HT-29 (cell line): Measurements from ENCODE around the gene HEXIM2. TPM values are rescaled to one million over a fixed set of nuclear protein-coding genes. Genes with fewer than 3 reads are reported as not detected.
A peak's percentile ranks its signal among the peaks of the same experiment; 100 is the strongest.

Source experiments
- DNase-seq: peaks from one replicate; pipeline ENCODE4 v3.0.0-alpha.2; 2015; ENCODE audit warnings: low spot score
- total RNA-seq: library from RNA; depleted of rRNA; stranded (reverse); fragments of >200 nt; shearing (Covaris generic); gene quantifications from 2 replicates; pipeline ENCODE4 v1.2.3, GENCODE V29; 2014

HEXIM2 gene
- total RNA-seq, 1 experiment from 2014 or later: 9.5 TPM

DNA sequence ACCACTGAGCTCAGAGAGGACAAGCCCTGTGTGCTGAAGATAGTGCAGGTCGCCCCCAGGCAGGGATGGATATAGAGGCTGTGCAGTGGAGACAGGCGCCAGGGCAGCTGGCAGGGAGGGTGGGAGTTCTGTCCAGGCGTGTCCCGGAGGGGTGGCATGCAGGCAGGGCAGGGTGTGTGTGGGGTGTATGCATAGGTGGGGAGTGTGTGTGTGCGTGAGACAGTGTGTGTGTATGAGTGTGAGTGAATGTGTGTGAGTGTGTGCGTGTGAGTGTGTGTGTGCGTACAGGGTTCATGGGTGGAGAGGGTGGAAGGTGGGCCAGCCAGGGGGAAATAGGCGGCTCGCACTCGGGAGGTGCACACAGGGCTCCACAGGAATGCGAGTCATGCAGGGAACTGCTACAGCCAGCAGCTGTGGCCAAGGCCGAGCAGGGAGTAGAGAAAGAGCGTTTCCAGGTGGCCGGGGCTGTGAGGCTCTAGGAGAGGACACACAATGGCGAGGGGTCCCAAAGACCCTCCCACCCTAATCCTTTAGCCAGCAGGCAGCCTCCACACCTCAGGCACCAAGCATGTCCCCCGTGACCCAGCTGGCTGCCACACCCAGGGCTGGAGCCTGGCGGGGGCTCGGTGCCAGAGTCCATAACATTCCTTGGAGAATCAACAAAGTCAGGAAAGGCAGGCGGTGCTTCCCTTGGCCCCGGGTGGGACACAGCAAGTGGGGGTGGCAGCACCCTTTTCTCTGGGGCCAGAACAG, 34.0 kb upstream of the HEXIM2 start:
- peak; percentile 80 for DNase-seq

DNA sequence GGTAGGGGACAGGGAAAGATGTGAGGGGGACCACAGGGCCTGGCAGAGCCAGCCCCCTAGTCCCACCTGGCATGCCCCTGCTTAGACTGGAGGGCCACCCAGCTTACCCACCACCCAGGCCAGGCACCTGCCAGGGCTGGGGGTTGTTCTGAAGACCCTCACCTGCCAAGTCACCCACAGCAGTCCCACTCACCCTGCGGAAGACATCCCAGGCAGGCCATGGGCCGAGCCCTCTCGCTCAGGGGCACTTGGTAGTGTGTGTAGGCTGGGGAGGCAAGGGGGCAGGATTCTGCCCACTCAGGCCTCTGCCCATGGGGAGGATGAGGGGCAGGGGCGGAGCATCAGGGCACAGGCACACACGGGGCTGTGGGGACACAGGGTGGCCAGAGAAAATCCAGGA, 33.3 kb upstream of the HEXIM2 start:
- no peak for DNase-seq

DNA sequence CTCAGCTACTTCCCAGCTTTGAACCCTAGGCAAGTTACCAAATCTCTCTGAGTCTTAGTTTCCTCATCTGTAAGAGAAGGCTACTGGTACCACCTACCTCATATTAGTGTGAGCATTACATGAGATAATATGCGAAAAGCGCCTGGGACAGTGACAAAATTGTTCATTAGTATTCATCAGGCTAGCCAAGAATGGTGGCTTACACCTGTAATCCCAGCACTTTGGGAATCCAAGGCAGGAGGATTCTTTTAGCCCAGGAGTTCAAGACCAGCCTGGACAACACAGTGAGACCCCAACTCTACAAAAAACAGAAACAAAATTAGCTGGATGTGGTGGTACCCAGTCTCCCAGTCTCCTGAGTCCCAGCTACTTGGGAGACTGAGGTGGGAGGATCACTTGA, 32.7 kb upstream of the HEXIM2 start:
- DNase-seq: no peak

DNA sequence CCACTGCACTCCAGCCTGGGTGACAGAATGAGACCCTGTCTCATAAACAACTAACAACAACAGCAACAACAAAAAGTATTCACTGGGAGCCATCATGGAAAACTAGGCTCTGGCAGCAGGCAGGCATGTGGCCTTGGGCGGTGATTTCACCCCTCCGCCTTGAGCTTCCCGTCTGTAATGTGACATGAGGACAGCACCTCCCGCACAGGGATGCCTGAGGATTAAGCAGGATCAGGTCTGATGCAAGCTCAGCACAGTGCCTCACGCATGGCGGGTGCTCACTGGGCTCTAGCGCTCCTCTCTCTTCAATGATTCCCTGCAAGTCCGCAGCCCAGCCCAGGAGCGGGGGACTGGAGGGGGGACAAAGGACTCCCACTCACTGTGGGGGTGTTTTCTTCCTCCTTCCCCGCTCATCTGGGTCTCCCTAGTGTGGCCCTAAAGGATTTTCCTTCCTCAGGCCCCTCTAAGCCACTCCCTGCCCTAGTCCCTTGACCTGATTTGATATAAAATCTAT, 32.2 kb upstream of the HEXIM2 start:
- peak; percentile 61 for DNase-seq

DNA sequence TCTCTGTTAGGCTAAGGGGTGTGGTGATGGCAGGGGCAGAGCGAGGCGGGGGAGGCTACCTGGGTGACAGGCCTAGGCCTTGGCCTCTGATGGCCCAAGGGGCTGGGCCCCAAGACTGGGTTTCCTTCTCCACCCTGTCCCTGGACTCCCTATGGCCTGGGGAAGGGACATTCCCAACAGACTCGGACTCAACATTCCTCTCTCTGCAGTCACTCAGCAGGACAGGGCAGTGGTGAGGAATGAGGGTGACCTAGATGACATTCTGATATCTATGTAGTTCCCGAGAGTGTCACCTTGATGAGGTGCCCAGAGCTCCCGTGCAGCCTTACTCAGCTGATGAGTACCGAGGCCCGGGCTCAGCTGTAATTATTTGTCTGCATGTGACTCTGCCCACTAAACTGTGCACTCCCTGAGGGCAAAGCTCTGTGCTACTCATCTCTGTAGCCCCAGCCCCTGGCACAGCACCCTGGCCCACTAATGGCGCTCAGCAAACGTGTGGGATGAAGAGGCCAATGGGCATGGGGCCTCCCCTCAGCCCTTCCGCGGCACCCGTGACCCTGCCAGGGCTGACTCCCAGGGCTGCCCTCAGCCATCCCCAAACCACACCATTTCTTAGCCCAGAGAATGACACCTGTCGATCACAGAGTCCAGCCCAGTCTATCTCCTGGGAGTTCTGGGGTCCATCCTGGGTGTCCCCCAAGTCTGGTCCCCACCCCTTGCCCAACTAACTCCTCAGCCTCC, 31.6 kb upstream of the HEXIM2 start:
- peak; percentile 77 for DNase-seq

DNA sequence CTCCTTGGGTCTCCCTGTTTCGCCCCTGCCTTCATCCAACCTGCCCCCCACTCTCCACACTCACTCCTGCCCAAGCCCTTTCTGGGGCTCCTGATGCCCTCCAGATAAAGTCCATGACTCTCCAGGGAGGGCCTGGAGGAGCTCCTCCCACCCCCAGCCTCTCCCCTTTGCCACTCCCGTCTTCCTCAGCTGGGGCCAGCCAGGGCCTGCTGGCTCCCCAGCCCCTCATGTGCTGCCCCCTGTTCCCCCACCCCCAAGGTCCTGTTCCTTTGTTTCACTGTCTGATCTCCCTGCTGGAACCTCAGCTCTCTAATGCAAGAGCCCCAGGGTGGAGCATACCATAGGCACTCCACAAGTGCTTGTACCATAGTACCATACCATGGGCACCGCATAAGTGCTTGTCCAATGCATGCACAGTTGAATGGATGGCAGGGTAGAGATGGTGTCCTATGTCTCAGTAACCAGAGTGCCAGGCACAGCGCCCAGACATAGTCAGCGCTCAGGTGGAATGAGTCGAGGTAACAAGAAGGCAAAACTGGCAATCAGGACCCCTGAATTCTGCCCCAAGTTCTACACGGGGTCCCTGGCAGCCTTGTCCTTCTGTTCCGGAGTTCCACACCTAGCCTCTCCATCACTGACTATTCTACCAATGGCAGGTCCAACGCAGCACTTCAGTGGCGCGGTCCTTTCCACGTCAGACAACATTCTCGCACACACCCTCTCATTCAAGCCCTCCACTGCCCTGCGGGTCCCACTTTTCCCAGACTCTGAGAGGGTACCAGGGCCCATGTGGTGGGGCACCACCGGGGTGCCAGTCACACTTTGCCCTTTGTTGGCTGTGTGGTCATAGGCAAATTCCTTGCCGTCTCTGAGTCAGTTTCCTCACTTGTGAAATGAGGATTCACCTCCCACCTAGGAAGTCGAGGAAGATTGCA, 30.7 kb upstream of the HEXIM2 start:
- DNase-seq: no peak

DNA sequence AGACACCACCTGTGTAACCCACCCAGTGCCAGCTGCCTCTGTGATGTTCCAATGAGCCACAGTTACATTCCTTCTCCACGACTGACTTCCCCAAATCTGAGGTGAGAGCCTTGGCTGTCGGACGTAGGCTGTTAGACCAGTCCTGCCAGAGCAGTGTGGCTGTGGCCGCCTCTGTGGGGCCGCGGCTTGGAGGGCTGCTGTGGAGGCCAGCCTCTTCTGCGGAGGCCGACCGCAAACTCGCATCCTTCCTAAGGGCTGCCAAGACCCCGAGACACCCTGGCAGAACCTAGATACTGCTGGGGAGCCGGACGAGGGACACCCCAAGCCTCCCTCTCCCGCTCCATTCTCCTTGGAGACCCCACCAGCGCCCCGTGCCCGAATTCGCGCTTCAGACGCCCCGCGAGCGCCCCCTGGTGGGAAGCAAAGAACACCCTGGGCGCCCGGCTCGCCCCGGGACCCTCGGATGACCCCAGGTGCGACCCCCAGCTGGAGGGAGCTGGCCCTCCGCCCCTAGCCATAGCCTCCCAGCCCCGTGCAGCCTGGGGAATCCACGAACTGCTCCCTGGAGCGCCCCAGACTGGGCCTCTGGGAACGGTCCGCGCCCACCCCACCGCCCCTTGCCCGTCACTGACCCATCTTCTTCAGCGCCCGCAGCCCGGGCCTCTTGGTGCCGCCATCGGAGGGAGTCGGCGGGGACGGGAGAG, 29.9 kb upstream of the HEXIM2 start:
- peak; percentile 47 for DNase-seq

DNA sequence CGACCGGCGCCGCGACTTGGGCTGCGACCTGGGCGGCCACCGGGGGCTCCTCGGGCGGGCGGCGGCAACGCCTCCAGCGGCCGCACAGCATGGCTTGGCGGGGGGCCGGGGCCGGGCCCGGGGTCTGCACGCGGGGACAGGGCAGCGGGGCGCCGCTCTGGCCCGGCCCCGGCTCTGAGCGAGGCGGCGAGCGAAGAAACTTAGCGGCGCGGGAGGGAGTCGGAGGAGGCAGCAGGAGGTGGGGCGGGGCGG, 29.4 kb upstream of the HEXIM2 start, which contains the start of gene PLCD3:
Gene PLCD3 (minus strand): TSS at position 196 of the 252 bp plus-strand sequence. CDS start 105 bp downstream, at position 91.
- no peak for DNase-seq

DNA sequence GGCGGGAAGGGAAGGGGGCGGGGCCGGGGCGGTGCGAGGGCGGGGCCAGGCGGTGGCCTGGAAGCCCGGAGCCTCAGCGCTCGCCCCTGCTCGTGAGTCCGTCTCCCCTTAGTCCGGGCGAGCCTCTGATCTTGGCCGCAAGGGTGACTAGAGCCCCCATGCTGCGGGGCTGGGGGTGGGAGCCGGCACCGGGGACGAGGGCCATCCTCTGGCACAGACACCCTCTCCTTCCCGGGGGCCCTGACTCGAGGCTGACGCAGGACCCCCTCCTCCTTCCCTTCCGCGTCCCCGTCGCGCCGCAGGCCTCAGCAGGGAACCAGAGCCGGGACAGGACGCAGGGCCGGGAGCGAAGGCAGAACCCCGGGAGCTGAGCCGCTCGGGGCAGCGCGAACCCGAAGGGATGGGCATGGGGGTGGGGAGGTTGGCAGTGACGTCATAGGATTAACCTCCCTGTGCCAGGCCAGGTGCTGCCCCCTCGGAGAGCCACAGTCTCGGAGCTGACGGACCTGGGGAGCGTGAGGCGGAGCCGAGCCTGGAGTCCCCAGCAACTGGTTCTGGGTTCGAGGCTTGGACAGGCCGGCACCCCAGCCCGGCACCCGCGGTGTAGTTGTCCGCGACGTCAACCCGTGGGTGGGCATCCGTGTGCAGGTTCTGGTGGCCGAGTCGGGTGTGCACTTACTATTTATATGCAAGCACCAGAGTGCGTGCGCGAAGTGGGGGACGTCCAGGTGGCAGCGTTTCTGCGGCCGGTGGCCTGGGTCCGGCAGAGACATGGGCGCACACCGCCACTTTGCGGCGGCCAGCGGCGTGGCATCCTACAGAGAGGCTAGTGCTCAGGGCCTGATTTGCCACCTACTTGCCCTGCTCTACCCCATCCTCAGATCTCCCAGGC, 28.9 kb upstream of the HEXIM2 start:
- DNase-seq: peak; percentile 91

DNA sequence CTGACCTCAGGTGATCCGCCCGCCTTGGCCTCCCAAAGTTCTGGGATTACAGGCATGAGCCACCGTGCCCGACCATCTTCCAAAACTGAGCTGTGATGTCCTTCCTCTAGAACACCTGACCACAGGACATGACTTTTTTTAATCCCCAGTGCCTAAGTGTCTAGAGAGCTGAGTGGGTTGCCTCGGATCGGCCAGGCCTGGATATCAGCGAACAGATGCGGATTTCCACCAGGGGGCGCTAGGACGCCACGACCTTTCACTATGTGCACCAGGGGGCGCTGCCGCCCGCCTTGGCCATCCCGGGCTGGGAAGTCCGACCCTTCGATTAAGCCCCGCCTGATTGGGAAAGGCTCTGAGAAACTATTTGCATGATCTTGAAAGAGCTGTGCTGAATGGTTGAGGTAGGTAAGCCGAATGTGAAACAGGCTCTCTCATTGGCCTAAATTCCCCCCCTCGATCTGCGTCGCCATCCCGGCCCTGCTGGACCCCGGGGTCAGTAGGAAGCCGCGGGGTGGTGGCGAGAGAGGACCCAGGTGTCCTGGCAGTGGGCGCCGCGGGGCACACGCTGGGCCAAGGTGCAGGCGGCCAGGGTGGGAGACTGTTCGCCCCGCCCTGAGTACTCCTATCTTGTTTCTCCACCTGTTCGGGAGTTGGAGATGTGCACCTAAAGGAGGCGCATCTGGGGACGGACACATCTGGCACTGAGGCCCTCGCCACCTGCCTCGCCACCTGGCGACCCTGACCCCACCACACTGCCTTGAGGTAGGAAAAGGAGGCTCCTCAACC, 26.3 kb upstream of the HEXIM2 start, which contains the start of gene ACBD4:
Gene ACBD4 (plus strand): TSS at position 496 of the 786 bp plus-strand sequence. CDS start 458 bp downstream, outside the sequence.
- DNase-seq: peak; percentile 99

DNA sequence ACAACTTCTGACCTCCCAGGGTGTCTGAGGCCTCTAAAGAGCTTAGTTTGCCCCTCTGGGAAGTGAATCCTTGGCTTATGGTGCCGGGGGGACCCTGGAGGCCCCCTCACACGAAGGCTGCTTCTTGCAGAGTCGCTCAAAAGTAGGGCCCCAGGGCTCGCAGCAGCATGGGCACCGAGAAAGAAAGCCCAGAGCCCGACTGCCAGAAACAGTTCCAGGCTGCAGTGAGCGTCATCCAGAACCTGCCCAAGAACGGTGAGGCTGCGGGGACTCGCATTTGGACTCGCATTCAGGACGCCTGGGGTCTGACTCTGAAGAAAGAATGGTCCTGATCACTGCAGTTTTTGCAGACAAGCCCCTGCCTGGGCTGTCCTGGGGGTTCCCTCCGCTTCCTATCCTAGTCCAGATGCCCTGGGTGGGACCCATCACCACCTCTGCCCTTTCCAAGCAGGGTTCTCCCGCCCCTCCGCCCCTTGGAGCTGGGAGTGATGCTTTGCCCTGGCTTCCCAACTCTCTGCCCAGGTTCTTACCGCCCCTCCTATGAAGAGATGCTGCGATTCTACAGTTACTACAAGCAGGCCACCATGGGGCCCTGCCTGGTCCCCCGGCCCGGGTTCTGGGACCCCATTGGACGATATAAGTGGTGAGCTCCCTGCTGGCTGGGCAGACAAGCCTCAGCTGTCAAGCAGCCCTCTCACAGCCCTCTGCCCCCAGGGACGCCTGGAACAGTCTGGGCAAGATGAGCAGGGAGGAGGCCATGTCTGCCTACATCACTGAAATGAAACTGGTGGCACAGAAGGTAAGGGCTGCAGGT, 25.5 kb upstream of the HEXIM2 start:
- no peak for DNase-seq

DNA sequence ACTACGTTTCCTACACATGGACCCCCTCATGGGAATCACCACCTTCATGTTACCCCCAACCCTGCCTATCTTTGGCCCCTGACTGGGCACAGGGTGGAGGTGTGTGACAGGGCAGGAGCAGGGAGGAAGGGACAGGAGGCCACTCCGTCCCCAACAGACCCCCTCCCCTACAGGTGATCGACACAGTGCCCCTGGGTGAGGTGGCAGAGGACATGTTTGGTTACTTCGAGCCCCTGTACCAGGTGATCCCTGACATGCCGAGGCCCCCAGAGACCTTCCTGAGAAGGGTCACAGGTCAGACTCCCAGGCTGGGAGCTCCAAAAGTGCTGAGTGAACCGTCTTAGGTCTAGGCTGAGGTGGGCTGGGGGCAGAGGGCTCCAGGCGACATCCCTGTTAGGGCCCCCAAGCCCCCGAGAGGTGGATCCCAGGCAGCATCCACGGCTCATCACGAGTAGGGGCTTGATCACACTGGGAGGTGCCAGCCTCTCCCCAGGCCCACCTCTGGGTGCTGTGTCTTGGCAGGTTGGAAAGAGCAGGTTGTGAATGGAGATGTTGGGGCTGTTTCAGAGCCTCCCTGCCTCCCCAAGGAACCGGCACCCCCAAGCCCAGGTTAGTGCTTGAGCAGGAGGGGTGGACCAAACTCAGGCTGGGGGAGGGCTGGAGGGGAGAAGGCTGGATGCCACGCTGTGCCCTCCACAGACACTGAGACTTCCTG, 24.7 kb upstream of the HEXIM2 start:
- no peak for DNase-seq

DNA sequence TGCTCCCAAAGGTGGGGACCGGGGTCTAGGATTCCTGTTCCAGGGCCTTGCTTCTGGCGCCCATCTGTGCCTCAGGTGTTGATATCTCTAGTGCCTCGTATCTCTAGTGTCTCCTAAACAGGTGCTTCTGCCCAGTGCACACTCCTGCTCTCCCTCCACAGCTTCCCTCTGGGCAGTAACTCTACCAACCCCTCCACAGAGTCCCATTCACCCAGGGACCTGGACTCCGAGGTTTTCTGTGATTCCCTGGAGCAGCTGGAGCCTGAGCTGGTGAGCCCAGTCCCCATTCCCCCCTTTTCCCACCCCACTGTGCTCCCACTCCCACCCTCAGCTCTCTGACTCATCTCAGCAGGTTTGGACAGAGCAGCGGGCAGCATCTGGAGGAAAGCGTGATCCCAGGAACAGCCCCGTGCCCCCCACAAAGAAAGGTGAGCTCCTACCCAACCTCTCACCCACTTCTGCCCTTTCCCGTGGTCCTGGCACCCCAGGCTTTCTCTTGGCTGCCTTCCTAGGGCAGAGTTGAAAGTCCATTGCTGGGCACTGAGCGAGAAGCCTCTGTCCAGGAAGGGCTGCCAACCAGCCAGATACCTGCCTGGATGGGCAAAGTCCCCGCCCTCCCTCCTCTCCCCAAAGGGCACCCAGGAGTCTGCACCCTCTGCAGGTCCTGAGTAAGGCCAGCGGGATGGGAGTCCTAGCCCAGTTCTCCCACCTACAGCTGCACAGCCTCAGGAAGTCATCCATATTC, 23.9 kb upstream of the HEXIM2 start:
- peak; percentile 30 for DNase-seq

DNA sequence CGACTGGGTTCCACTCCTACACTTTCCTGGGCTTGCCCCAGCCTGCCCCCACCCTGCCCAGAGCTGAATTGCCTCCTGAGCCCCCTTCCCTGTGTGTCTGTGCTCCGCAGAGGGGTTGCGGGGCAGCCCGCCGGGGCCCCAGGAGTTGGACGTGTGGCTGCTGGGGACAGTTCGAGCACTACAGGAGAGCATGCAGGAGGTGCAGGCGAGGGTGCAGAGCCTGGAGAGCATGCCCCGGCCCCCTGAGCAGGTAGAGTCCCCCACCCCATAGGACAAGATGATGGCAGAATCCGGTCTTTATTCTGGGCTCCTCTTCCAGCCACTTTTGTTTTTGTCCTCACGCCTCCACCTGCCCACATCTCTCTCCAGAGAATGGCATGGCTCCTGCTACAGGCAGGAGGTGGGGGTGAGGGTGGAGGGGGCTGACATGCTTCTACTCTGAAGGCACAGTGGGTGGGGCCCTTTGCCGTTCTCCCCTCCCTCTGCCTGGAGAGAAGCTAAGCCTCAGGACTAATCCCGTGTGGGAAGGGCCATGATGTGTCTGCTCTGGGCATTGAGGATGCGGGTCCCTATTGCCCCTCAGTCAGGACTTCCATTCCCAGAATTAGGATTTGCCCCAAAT, 22.7 kb upstream of the HEXIM2 start:
- DNase-seq: no peak

DNA sequence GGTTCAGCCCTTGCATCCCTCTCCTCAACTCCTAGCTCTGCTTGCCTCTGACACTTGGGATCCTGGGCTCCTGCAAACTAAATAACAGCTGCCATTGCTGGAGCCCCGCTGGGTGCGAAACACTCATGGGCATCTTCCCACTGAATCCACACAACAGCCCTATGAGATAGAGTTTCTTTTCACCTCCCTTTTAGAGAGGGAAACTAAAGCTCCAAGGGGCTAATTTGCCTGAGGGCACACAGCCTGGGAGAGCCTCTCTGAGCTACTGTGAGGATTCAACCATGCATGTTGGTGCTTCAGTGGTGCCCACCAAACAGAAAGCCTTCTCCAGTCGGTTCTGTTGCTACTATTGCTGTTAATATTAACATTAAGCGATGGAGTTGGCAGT, 22.1 kb upstream of the HEXIM2 start:
- no peak for DNase-seq

DNA sequence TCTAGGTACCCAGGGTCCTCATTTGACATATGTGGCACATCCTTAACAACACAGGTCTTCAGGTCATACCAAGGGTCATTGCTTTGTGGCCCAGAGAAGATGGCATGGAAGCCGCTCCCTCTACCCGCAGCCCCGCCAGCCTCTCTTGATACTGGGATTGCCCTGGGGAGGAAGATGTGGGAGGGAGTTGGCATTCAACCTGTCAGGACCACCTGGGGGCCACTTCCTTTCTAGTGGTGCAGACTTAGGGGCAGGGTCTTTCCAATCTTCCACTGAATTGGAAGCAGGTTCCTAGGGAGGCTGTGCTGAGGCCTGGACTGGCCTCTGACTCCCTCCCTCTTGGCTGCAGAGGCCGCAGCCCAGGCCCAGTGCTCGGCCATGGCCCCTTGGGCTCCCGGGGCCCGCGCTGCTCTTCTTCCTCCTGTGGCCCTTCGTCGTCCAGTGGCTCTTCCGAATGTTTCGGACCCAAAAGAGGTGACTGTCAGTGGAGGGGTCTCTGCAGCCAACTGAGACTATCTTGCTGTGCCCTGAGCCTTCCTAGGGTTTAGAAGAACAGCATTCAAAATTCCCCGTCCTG, 18.5 kb upstream of the HEXIM2 start:
- DNase-seq: no peak
